HepG2 (cell line): Measurements from ENCODE around the gene RRP8. TPM values are rescaled to one million over a fixed set of nuclear protein-coding genes. Genes with fewer than 3 reads are reported as not detected.

Source experiments
- ATAC-seq: fragments of 200-7000 bp; cut with Tn5 transposase; 3 replicates; pipeline ENCODE4 v1.9.1; 2020; ENCODE audit warnings: mild to moderate bottlenecking, moderate library complexity
- BruUV-seq: library from RNA; stranded (reverse); fragments of 400-500 nt; replicated peaks from 2 replicates; lab custom pipeline; 2021; lab: Mats Ljungman, UMichigan
- CTCF ChIA-PET: fragments of 300-600 bp; formaldehyde crosslinking; extraction: SDS; loops from one replicate; lab custom pipeline; 2021; ENCODE audit warnings: low total read pairs, inconsistent platforms, low intra/inter-chr PET ratio; lab: Yijun Ruan, JAX
- POLR2A ChIA-PET: fragments of 350-600 bp; sonication (Branson Sonifier 250); formaldehyde crosslinking; loops from one replicate; lab custom pipeline; 2020; ENCODE audit warnings: antibody characterized with exemption, inconsistent platforms; lab: Yijun Ruan, JAX
- DNase-seq: peaks from one replicate; pipeline ENCODE4 v3.0.0-alpha.2; 2015; ENCODE audit warnings: low spot score
- FAIRE-seq: peaks from 3 replicates; lab custom pipeline; 2011; peaks lifted over from hg19 to GRCh38; lab: Jason Lieb, UNC
- H2AFZ ChIP-seq: one replicate; pipeline ENCODE4 v1.6.1; 2011; ENCODE audit warnings: low read length, inconsistent platforms
- H3K27ac ChIP-seq: fragments of 300-600 bp; 3 replicates; pipeline ENCODE4 v1.8.0; 2011; ENCODE audit warnings: mixed run types, mild to moderate bottlenecking, mixed read lengths, low read length, inconsistent platforms; ENCODE audit not compliant: insufficient read depth; ENCODE audit errors: extremely low read length
- H3K27me3 ChIP-seq, 2 experiments: fragments of 200-600 bp in 1 of 2; 2 replicates in 1 of 2; 3 replicates in 1 of 2; pipeline versions ENCODE4 v1.6.0 to v1.8.0; 2011; ENCODE audit warnings: low read length in 2 of 2, mild to moderate bottlenecking in 2 of 2, moderate library complexity in 2 of 2, inconsistent platforms in 1 of 2; ENCODE audit not compliant: insufficient read depth in 2 of 2, control insufficient read depth in 1 of 2
- H3K36me3 ChIP-seq, 2 experiments: fragments of 200-600 bp in 1 of 2; replicated peaks in 1 of 2; 2 replicates in 1 of 2; 3 replicates in 1 of 2; pipeline versions ENCODE4 v1.5.1 to v1.8.0; 2011; ENCODE audit warnings: low read length in 2 of 2, inconsistent platforms in 1 of 2; ENCODE audit not compliant: insufficient read depth in 2 of 2, control insufficient read depth in 1 of 2
- H3K4me1 ChIP-seq: 2 replicates; pipeline ENCODE4 v1.5.1; 2012; ENCODE audit warnings: low read length, inconsistent platforms; ENCODE audit not compliant: insufficient read depth
- H3K4me2 ChIP-seq: 2 replicates; pipeline ENCODE4 v1.6.0; 2011; ENCODE audit warnings: low read depth, low read length, inconsistent platforms
- H3K4me3 ChIP-seq, 3 experiments: fragments of 200-600 bp in 1 of 3; sonication (generic), shearing (Covaris generic) in 1 of 3; replicated peaks in 1 of 3; 2 replicates each; pipeline ENCODE4 v1.5.1; 2011 to 2016; ENCODE audit warnings: low read length in 3 of 3, inconsistent platforms in 2 of 3, low read depth in 2 of 3, mild to moderate bottlenecking in 2 of 3, control low read depth in 1 of 3, mixed read lengths in 1 of 3; ENCODE audit not compliant: insufficient read depth in 1 of 3
- H3K79me2 ChIP-seq: one replicate; pipeline ENCODE4 v1.6.1; 2011; ENCODE audit warnings: low read length, inconsistent platforms; ENCODE audit not compliant: insufficient read depth
- H3K9ac ChIP-seq: 2 replicates; pipeline ENCODE4 v1.6.0; 2011; ENCODE audit warnings: mild to moderate bottlenecking, low read depth, low read length, inconsistent platforms; ENCODE audit not compliant: insufficient read depth
- H3K9me3 ChIP-seq: 2 replicates; pipeline ENCODE4 v1.5.1; 2012; ENCODE audit warnings: mild to moderate bottlenecking, low read length
- H4K20me1 ChIP-seq: 2 replicates; pipeline ENCODE4 v1.6.0; 2011; ENCODE audit warnings: inconsistent platforms, mild to moderate bottlenecking, low read length, moderate library complexity; ENCODE audit not compliant: insufficient read depth
- CBFB ChIP-seq: sonication (generic); formaldehyde crosslinking; IDR thresholded peaks from 2 replicates; pipeline ENCODE4 v1.4.0; 2020; ENCODE audit warnings: missing genetic modification reagents
- EHMT2 ChIP-seq: fragments of 200-600 bp; sonication (generic); IDR thresholded peaks from 2 replicates; pipeline ENCODE4 v1.7.0; 2017; ENCODE audit warnings: antibody characterized with exemption, low read depth, low read length, borderline replicate concordance
- HDAC6 ChIP-seq: fragments of 200-600 bp; sonication (generic); IDR thresholded peaks from 2 replicates; pipeline ENCODE4 v1.7.0; 2017; ENCODE audit warnings: mild to moderate bottlenecking, antibody characterized with exemption, low read length, low read depth
- HINFP ChIP-seq: sonication (generic); formaldehyde crosslinking; IDR thresholded peaks from 2 replicates; pipeline ENCODE4 v1.4.0; 2020; ENCODE audit warnings: low read depth, mild to moderate bottlenecking, missing genetic modification reagents
- RBAK ChIP-seq: sonication (generic); formaldehyde crosslinking; IDR thresholded peaks from 2 replicates; pipeline ENCODE4 v1.5.1; 2020; ENCODE audit warnings: mild to moderate bottlenecking, missing genetic modification reagents
- ZBTB4 ChIP-seq: sonication (generic); formaldehyde crosslinking; IDR thresholded peaks from 2 replicates; pipeline ENCODE4 v1.4.0; 2020; ENCODE audit warnings: missing genetic modification reagents, mild to moderate bottlenecking, borderline replicate concordance
- ZBTB43 ChIP-seq: sonication (generic); formaldehyde crosslinking; conservative IDR thresholded peaks from 2 replicates; pipeline ENCODE4 v1.4.0; 2020; ENCODE audit warnings: missing genetic modification reagents
- ZNF549 ChIP-seq: sonication (generic); formaldehyde crosslinking; IDR thresholded peaks from 2 replicates; pipeline ENCODE4 v1.5.0; 2020; ENCODE audit warnings: missing genetic modification reagents
- ZNF609 ChIP-seq: sonication (generic); formaldehyde crosslinking; IDR thresholded peaks from 2 replicates; pipeline ENCODE4 v1.4.0; 2020; ENCODE audit warnings: mild to moderate bottlenecking, missing genetic modification reagents, borderline replicate concordance
- WGBS: methylation state at CpG from one replicate; pipeline ENCODE4 v1.1.6; 2017; ENCODE audit warnings: low lambda C conversion rate; 5-methylcytosine and 5-hydroxymethylcytosine counted together
- in situ Hi-C: cut with HindIII; loops from 2 replicates; pipeline ENCODE4 v1.10.0; 2017; ENCODE audit warnings: low pct_unique_long_range_greater_than_20kb; ENCODE audit not compliant: extremely low pct_ligation_motif_present
- intact Hi-C: fragments of 100-400 bp; cut with micrococcal nuclease; formaldehyde crosslinking; loops from one replicate; pipeline ENCODE4 v1.10.0; 2022; ENCODE audit not compliant: unreplicated experiment
- polyA plus RNA-seq, 8 experiments: library from polyadenylated mRNA; depleted of rRNA in 3 of 8; stranded (reverse) in 7 of 8; unstranded in 1 of 8; fragments of >200 nt; fragmentation: Illumina TruSeq in 4 of 8; extraction: Trizol in 4 of 8; gene quantifications; 2 replicates each; pipeline versions ENCODE4 v1.2.1 to v1.2.3, GENCODE V29; 2011 to 2016; ENCODE audit warnings: low read depth in 4 of 8, missing spikeins in 1 of 8, mixed read lengths in 1 of 8; ENCODE audit not compliant: insufficient read depth in 1 of 8
- total RNA-seq, 5 experiments: library from RNA; depleted of rRNA; stranded (reverse); fragments of >200 nt; fragmentation: Illumina TruSeq; extraction: Trizol; gene quantifications; 2 replicates each; pipeline ENCODE4 v1.2.3, GENCODE V29; 2016; ENCODE audit warnings: low read depth in 1 of 5

RRP8 gene
- total and polyA plus RNA-seq, 2 of the 13 experiments (the other 11 are each of a cell fraction or from before 2014, with no cell fraction given), result 7.2 to 21.6 TPM

- no peak for TF ChIP-seq CBFB (CRISPR knock-in tag)
- TF ChIP-seq, all 625 proteins: peak for 0
Observed at GRCh38 chr11:6627762-6628241, 24.4 kb upstream of the RRP8 start (continued).

GRCh38 chr11:6626971-6627761, 23.8 kb upstream of the RRP8 start:
- Histone ChIP-seq H3K36me3 (no peaks in the 10 kb centered on the region), H3K79me2 (no peaks in the 10 kb centered on the region), H3K4me3 (no peak overlapping the region), H4K20me1 (no peaks in the 10 kb centered on the region), H3K9ac (no peak overlapping the region), H2AFZ (no peak overlapping the region), H3K27ac (no peak overlapping the region), H3K27me3 (peaks cover 14 to 76% of the 10 kb centered on the region in 2 experiments; a peak in 4 of 5 replicates), H3K9me3 (no peaks in the 10 kb centered on the region), H3K4me1 (peaks cover 21% of the 10 kb centered on the region), H3K4me2 (no peak overlapping the region)
- FAIRE-seq, result no peak
- CTCF ChIA-PET, result no interaction called here
- no TSS peak for BruUV-seq
- POLR2A ChIA-PET, result no interaction called here
- in situ Hi-C loops, result no loop called here
- 40% methylated on average over 11 of the region's 19 CpGs for WGBS
- intact Hi-C loops, result no loop called here
- DNase-seq, result no peak
- ATAC-seq, result no peak
- TF ChIP-seq ZNF609 (CRISPR knock-in tag) (no peak), EHMT2 (no peak), ZBTB4 (CRISPR knock-in tag) (no peak), HDAC6 (no peak), ZBTB43 (CRISPR knock-in tag) (no peak), HINFP (CRISPR knock-in tag) (no peak), ZNF549 (CRISPR knock-in tag) (no peak), RBAK (CRISPR knock-in tag) (no peak)
